GM10266 (cell line): ENCODE measurements around the gene SETD2.
"Not testable (repeated sequence)": the region's sequence is repeated elsewhere in the genome, so short reads cannot be mapped to it uniquely, and the experiment has no call there.

ENCODE experiments used
- DNase-seq: peaks from one replicate; pipeline ENCODE4 v3.0.0; 2012; ENCODE audit errors: extremely low spot score
- CTCF ChIP-seq: IDR thresholded peaks from 2 replicates; pipeline ENCODE4 v1.5.1; 2012; ENCODE audit warnings: mild to moderate bottlenecking, low read depth; ENCODE audit not compliant: control insufficient read depth, insufficient read depth; ENCODE audit errors: missing control alignments

SETD2 gene

GRCh38 chr3:47123857-47124256 is 40.1 kb downstream of the SETD2 start:
- TF ChIP-seq CTCF, result no peak
- DNase-seq, result no peak

- TF ChIP-seq CTCF, result no peak
- no peak for DNase-seq
Observed at GRCh38 chr3:47121409-47121808, 42.5 kb downstream of the SETD2 start.

GRCh38 chr3:47120138-47120537 is 43.8 kb downstream of the SETD2 start:
- no peak for TF ChIP-seq CTCF
- no peak for DNase-seq

GRCh38 chr3:47119387-47119786 is 44.5 kb downstream of the SETD2 start:
- not testable (repeated sequence) for DNase-seq

GRCh38 chr3:47117807-47118364 is 46.0 kb downstream of the SETD2 start:
- no peak for DNase-seq
- no peak for TF ChIP-seq CTCF

- not testable (repeated sequence) for DNase-seq
Observed at GRCh38 chr3:47115524-47115923, 48.4 kb downstream of the SETD2 start.

- no peak for TF ChIP-seq CTCF
- DNase-seq, result no peak
Observed at GRCh38 chr3:47113669-47114365, 50.1 kb downstream of the SETD2 start.

- TF ChIP-seq CTCF, result no peak
- no peak for DNase-seq
Observed at GRCh38 chr3:47112997-47113396, 50.9 kb downstream of the SETD2 start.
